Upper lobe of left lung (tissue), 6 donors: ENCODE measurements around the gene PLEKHA8. TPM values are rescaled to one million over a fixed set of nuclear protein-coding genes. Genes with fewer than 3 reads are reported as not detected.
A peak's percentile ranks its signal among the peaks of the same experiment; 100 is the strongest.

Experiments used
- ATAC-seq, 2 donors: fragments of 200-7000 bp; cut with Tn5 transposase; one replicate each; pipeline ENCODE4 v1.9.1; 2022; ENCODE audit warnings: mild to moderate bottlenecking in 2 of 2, moderate library complexity in 2 of 2; ENCODE audit not compliant: low FRiP score in 2 of 2
- DNase-seq, 2 donors: peaks; one replicate each; pipeline ENCODE4 v3.0.0-alpha.2; 2019 to 2020
- H3K27ac ChIP-seq, 4 donors: fragments of 200-600 bp; sonication (generic); one replicate each; pipeline ENCODE4 v1.5.1; 2016 to 2019
- H3K27me3 ChIP-seq, 4 donors: fragments of 200-600 bp; sonication (generic); one replicate each; pipeline ENCODE4 v1.5.1; 2017 to 2019
- H3K36me3 ChIP-seq, 4 donors: fragments of 200-600 bp; sonication (generic); one replicate each; pipeline ENCODE4 v1.5.1; 2016 to 2019
- H3K4me1 ChIP-seq, 4 donors: fragments of 200-600 bp; sonication (generic); one replicate each; pipeline ENCODE4 v1.5.1; 2018 to 2019
- H3K4me3 ChIP-seq, 4 donors: fragments of 200-600 bp; sonication (generic); one replicate each; pipeline ENCODE4 v1.5.1; 2017 to 2019; ENCODE audit warnings: mild to moderate bottlenecking in 2 of 4, moderate library complexity in 1 of 4
- H3K9me3 ChIP-seq, 4 donors: fragments of 200-600 bp; sonication (generic); one replicate each; pipeline ENCODE4 v1.5.1; 2018 to 2019
- CTCF ChIP-seq, 6 experiments: fragments of 450-650 bp in 4 of 6; fragments of 200-600 bp in 2 of 6; sonication (generic) in 2 of 6; IDR thresholded peaks; one replicate each; pipeline ENCODE4 v1.5.1; 2016 to 2019; ENCODE audit warnings: antibody characterized with exemption in 6 of 6
- EP300 ChIP-seq, 4 donors: sonication (generic); formaldehyde crosslinking; IDR thresholded peaks; one replicate each; pipeline ENCODE4 v1.5.1; 2017; ENCODE audit warnings: antibody characterized with exemption in 4 of 4, control low read depth in 2 of 4
- POLR2A ChIP-seq, 4 donors: fragments of 450-650 bp; IDR thresholded peaks; one replicate each; pipeline ENCODE4 v1.5.1; 2016 to 2017; ENCODE audit warnings: antibody characterized with exemption in 4 of 4, mild to moderate bottlenecking in 2 of 4
- POLR2AphosphoS5 ChIP-seq, 2 donors: sonication (generic); formaldehyde crosslinking; IDR thresholded peaks; one replicate each; pipeline ENCODE4 v1.5.1; 2017; ENCODE audit warnings: antibody characterized with exemption in 2 of 2
- WGBS, 2 donors: methylation state at CpG; one replicate each; pipeline ENCODE4 v1.1.5; 2017 to 2018; 5-methylcytosine and 5-hydroxymethylcytosine counted together
- total RNA-seq, 6 donors: library from RNA; depleted of rRNA in 4 of 6; stranded (reverse); fragments of >200 nt in 4 of 6; gene quantifications; one replicate each; pipeline versions ENCODE4 v1.1.0 to v1.2.1, GENCODE V29; 2016 to 2021
- donor health status: DM: no; HTN: no; CAD: no; lungs with moderate emphysema.
- donor health status: DM: no; HTN: yes; CAD: no; lungs with severe emphysema.

PLEKHA8 gene
- total RNA-seq, 6 donors from 2014 or later = 5.8 to 22.0 (median 10.8) TPM

- TF ChIP-seq EP300 (IDR thresholded peaks at IDR 0.05) = no peak
- TF ChIP-seq CTCF (IDR thresholded peaks at IDR 0.05) = no peak
- TF ChIP-seq POLR2AphosphoS5 (IDR thresholded peaks at IDR 0.05) = no peak
- TF ChIP-seq POLR2A (IDR thresholded peaks at IDR 0.05) = no peak
Observed at GRCh38 chr7:30116771-30117170, 88.6 kb downstream of the PLEKHA8 start.

GRCh38 chr7:30117896-30118295 lies 89.7 kb downstream of the PLEKHA8 start:
- DNase-seq (no peak), ATAC-seq (no peak)
- Histone ChIP-seq H3K27ac (no peak overlapping the region), H3K27me3 (no peaks in the 10 kb centered on the region), H3K9me3 (peaks cover 0 to 8% (median 5%) of the 10 kb centered on the region in 4 donors), H3K4me1 (no peaks in the 10 kb centered on the region), H3K36me3 (no peaks in the 10 kb centered on the region), H3K4me3 (no peak overlapping the region)
- 93% methylated on average over 4 of the region's 4 CpGs for WGBS, 2 donors
- TF ChIP-seq POLR2A (IDR thresholded peaks at IDR 0.05) = no peak
- TF ChIP-seq POLR2AphosphoS5 (IDR thresholded peaks at IDR 0.05) = no peak
- no peak for TF ChIP-seq CTCF (IDR thresholded peaks at IDR 0.05)
- no peak for TF ChIP-seq EP300 (IDR thresholded peaks at IDR 0.05)

More at GRCh38 chr7:30116771-30117170, 88.6 kb downstream of the PLEKHA8 start:
- Histone ChIP-seq H3K9me3 (peaks cover 0 to 13% (median 9%) of the 10 kb centered on the region in 4 donors), H3K4me1 (no peaks in the 10 kb centered on the region), H3K27me3 (no peaks in the 10 kb centered on the region), H3K4me3 (no peak overlapping the region), H3K27ac (no peak overlapping the region), H3K36me3 (no peaks in the 10 kb centered on the region)
- 73 to 75% methylated on average over 6 of the region's 6 CpGs for WGBS, 2 donors
- ATAC-seq = peak; percentile 46 to 87
- no peak for DNase-seq

- H3K9me3 ChIP-seq = no peaks in the 10 kb centered on the region
- no peak overlapping the region for H3K27ac ChIP-seq
- no peak overlapping the region for H3K4me3 ChIP-seq
- DNase-seq (no peak), ATAC-seq (no peak)
- H3K4me1 ChIP-seq = no peaks in the 10 kb centered on the region
- TF ChIP-seq CTCF (IDR thresholded peaks at IDR 0.05) (no peak), POLR2A (IDR thresholded peaks at IDR 0.05) (no peak), POLR2AphosphoS5 (IDR thresholded peaks at IDR 0.05) (no peak), EP300 (IDR thresholded peaks at IDR 0.05) (no peak)
- H3K36me3 ChIP-seq = no peaks in the 10 kb centered on the region
- H3K27me3 ChIP-seq = no peaks in the 10 kb centered on the region
- 82 to 85% methylated on average over 4 of the region's 4 CpGs for whole genome bisulfite sequencing, 2 donors
Observed at GRCh38 chr7:30119890-30120577, 91.8 kb downstream of the PLEKHA8 start.

GRCh38 chr7:30133736-30134610 lies 105.8 kb downstream of the PLEKHA8 start:
- DNase-seq = peak in 1 of 2 donors; percentile 56
- peak in 1 of 2 donors; percentile 20 for ATAC-seq
- WGBS, 2 donors = 29 to 33% methylated on average over 13 of the region's 13 CpGs

More at GRCh38 chr7:30133736-30134610, 105.8 kb downstream of the PLEKHA8 start:
- TF ChIP-seq EP300 (IDR thresholded peaks at IDR 0.05) (peak in 1 of 4 donors; percentile 45), CTCF (IDR thresholded peaks at IDR 0.05) (no peak)
- no peaks in the 10 kb centered on the region for H3K9me3 ChIP-seq
- H3K36me3 ChIP-seq = no peaks in the 10 kb centered on the region
- peak overlapping the region; percentile 33 to 96 (median 92) for H3K4me3 ChIP-seq
- H3K27me3 ChIP-seq = no peaks in the 10 kb centered on the region
- peak overlapping the region; percentile 91 to 98 (median 96) for H3K27ac ChIP-seq
- peaks cover 16 to 32% (median 22%) of the 10 kb centered on the region in 4 donors for H3K4me1 ChIP-seq
